Measurements from ENCODE around the gene KAT6B. TPM values are rescaled to one million over a fixed set of nuclear protein-coding genes. Genes with fewer than 3 reads are reported as not detected.
"Not testable (repeated sequence)": the region's sequence is repeated elsewhere in the genome, so short reads cannot be mapped to it uniquely, and the experiment has no call there.

KAT6B gene
- total RNA-seq, 1 experiment from 2014 or later = 14.9 TPM

DNA sequence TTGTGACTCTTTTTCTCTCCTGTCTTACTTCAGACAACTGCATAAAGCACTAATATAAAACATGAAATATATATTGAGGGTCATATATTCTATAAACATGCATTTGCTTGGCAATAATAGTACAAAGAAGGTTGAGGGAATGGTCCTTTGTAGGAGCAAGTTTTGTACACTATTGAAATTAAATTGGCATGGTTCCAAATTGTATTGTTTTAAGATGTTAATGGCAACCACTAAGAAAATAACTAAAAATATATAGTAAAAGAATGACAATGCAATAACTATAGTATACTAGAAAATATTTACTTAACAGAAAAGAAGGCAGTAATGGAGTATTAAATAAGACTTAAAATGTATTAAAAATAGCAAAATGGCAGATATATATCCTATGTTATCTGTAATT, 33.7 kb upstream of the KAT6B start:
- intact Hi-C loops (cut with micrococcal nuclease; ENCODE audit: unreplicated experiment) = no loop called here
- Histone ChIP-seq H3K36me3 (ENCODE audit: control insufficient read depth, insufficient read depth, low read length) (no peaks in the 10 kb centered on the region), H3K4me3 (ENCODE audit: low read depth, low read length) (no peak overlapping the region), H3K9me3 (no peaks in the 10 kb centered on the region), H3K27me3 (replicated peaks; ENCODE audit: control insufficient read depth, insufficient read depth, low read length) (no peaks in the 10 kb centered on the region), H3K4me1 (no peaks in the 10 kb centered on the region)
- H3K27ac Mint-ChIP-seq (ENCODE audit: unreplicated experiment) = no peak overlapping the region
- CTCF ChIA-PET = no interaction called here
- H3K9me3 Mint-ChIP-seq (ENCODE audit: unreplicated experiment) = no peaks in the 10 kb centered on the region
- DNase-seq = no peak
- TF ChIP-seq, protein P1, sequence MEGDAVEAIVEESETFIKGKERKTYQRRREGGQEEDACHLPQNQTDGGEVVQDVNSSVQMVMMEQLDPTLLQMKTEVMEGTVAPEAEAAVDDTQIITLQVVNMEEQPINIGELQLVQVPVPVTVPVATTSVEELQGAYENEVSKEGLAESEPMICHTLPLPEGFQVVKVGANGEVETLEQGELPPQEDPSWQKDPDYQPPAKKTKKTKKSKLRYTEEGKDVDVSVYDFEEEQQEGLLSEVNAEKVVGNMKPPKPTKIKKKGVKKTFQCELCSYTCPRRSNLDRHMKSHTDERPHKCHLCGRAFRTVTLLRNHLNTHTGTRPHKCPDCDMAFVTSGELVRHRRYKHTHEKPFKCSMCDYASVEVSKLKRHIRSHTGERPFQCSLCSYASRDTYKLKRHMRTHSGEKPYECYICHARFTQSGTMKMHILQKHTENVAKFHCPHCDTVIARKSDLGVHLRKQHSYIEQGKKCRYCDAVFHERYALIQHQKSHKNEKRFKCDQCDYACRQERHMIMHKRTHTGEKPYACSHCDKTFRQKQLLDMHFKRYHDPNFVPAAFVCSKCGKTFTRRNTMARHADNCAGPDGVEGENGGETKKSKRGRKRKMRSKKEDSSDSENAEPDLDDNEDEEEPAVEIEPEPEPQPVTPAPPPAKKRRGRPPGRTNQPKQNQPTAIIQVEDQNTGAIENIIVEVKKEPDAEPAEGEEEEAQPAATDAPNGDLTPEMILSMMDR (IDR thresholded peaks at IDR 0.05; ENCODE audit: insufficient read depth in 1 of 2, low read depth in 1 of 2, low read length in 1 of 2, severe bottlenecking in 1 of 2, unreplicated experiment in 1 of 2) = no peak
- no peaks in the 10 kb centered on the region for H3K4me1 Mint-ChIP-seq (ENCODE audit: low read depth, unreplicated experiment)
- no peaks in the 10 kb centered on the region for H3K36me3 Mint-ChIP-seq (ENCODE audit: insufficient read depth, unreplicated experiment)
- BruUV-seq (replicated peaks) = no TSS peak
- POLR2A ChIA-PET = no interaction called here
- H3K27me3 Mint-ChIP-seq (ENCODE audit: insufficient read depth, unreplicated experiment) = no peaks in the 10 kb centered on the region
- H3K4me3 Mint-ChIP-seq (ENCODE audit: unreplicated experiment) = no peak overlapping the region

DNA sequence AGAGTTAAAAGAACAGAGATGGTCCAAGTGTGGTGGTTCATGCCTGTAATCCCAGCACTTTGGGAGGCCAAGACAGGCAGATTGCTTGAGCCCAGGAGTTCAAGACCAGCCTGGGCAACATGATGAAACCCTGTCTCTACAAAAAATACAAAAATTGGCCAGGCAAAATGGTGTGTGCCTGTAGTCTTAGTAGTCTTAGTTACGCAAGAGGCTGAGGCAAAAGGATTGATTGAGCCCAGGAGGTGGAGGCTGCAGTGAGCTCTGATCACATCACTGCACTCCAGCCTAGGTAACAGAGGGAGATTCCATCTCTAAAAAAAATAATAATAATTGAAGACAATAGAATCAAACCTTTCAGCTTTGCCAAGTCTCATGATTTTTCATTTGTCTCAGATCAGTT, 33.2 kb upstream of the KAT6B start:
- CTCF ChIA-PET; H3K36me3 ChIP-seq (ENCODE audit: control insufficient read depth, insufficient read depth, low read length); H3K4me1 ChIP-seq; BruUV-seq (replicated peaks); POLR2A ChIA-PET; H3K4me3 Mint-ChIP-seq (ENCODE audit: unreplicated experiment); H3K27ac Mint-ChIP-seq (ENCODE audit: unreplicated experiment); H3K27me3 Mint-ChIP-seq (ENCODE audit: insufficient read depth, unreplicated experiment); H3K9me3 ChIP-seq; DNase-seq; H3K4me3 ChIP-seq (ENCODE audit: low read depth, low read length); H3K36me3 Mint-ChIP-seq (ENCODE audit: insufficient read depth, unreplicated experiment); H3K9me3 Mint-ChIP-seq (ENCODE audit: unreplicated experiment); H3K4me1 Mint-ChIP-seq (ENCODE audit: low read depth, unreplicated experiment); H3K27me3 ChIP-seq (replicated peaks; ENCODE audit: control insufficient read depth, insufficient read depth, low read length); intact Hi-C loops (cut with micrococcal nuclease; ENCODE audit: unreplicated experiment): not testable (repeated sequence)

DNA sequence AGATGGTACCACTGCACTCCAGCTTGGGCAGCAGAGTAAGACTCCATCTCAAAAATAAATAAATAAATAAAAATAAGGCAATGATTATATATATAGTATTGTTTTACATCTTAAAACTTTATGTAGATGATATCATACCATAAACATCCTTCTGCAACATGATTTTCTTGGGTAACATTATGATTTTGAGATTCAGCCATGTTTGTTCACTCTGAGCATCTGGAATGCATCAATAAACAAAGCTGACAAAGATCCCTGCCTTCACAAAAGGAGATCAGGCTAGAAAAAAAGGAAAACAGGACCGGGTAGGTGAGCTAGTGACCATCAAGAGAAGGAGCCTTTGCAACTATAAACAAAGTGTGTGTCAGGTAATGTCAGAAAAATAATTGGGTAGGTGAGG, 31.9 kb upstream of the KAT6B start:
- H3K9me3 ChIP-seq = no peaks in the 10 kb centered on the region
- intact Hi-C loops (cut with micrococcal nuclease; ENCODE audit: unreplicated experiment) = no loop called here
- H3K27me3 Mint-ChIP-seq (ENCODE audit: insufficient read depth, unreplicated experiment) = no peaks in the 10 kb centered on the region
- DNase-seq = no peak
- POLR2A ChIA-PET = no interaction called here
- no peak overlapping the region for H3K4me3 ChIP-seq (ENCODE audit: low read depth, low read length)
- no peak overlapping the region for H3K4me3 Mint-ChIP-seq (ENCODE audit: unreplicated experiment)
- H3K9me3 Mint-ChIP-seq (ENCODE audit: unreplicated experiment) = no peaks in the 10 kb centered on the region
- CTCF ChIA-PET = no interaction called here
- no peaks in the 10 kb centered on the region for H3K4me1 Mint-ChIP-seq (ENCODE audit: low read depth, unreplicated experiment)
- TF ChIP-seq, protein P1 (IDR thresholded peaks at IDR 0.05; ENCODE audit: insufficient read depth in 1 of 2, low read depth in 1 of 2, low read length in 1 of 2, severe bottlenecking in 1 of 2, unreplicated experiment in 1 of 2) = no peak
- H3K36me3 ChIP-seq (ENCODE audit: control insufficient read depth, insufficient read depth, low read length) = no peaks in the 10 kb centered on the region
- H3K4me1 ChIP-seq = no peaks in the 10 kb centered on the region
- no peaks in the 10 kb centered on the region for H3K36me3 Mint-ChIP-seq (ENCODE audit: insufficient read depth, unreplicated experiment)
- no peak overlapping the region for H3K27ac Mint-ChIP-seq (ENCODE audit: unreplicated experiment)
- H3K27me3 ChIP-seq (replicated peaks; ENCODE audit: control insufficient read depth, insufficient read depth, low read length) = no peaks in the 10 kb centered on the region
- no TSS peak for BruUV-seq (replicated peaks)

DNA sequence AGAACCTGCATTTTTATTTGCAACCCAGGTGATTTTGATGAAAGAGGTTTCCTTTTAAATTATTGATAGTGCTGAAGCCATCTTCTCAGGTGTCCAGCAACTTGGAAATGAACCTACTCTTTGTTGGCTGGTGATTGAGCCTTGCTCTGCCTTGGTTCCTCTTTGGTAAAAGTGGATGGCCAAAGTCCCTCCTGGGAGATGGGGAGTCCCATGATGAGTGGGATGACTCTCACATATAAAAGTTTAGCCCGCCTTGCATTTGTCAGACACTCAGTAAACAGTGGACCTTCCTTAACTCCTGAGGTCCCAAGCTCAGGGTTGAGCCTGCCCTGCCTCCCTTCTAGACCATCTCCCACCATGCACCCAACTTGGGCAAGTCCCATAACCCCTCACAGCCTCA, 28.9 kb upstream of the KAT6B start:
- H3K9me3 ChIP-seq = no peaks in the 10 kb centered on the region; the same call in 1 of the 2 replicates
- no peaks in the 10 kb centered on the region for H3K27me3 ChIP-seq (replicated peaks; ENCODE audit: control insufficient read depth, insufficient read depth, low read length)
- no peak for DNase-seq
- H3K4me1 Mint-ChIP-seq (ENCODE audit: low read depth, unreplicated experiment) = no peaks in the 10 kb centered on the region
- H3K4me3 Mint-ChIP-seq (ENCODE audit: unreplicated experiment) = no peak overlapping the region
- BruUV-seq (replicated peaks) = no TSS peak
- H3K9me3 Mint-ChIP-seq (ENCODE audit: unreplicated experiment) = no peaks in the 10 kb centered on the region
- H3K4me1 ChIP-seq = no peaks in the 10 kb centered on the region
- ChIA-PET CTCF (no interaction called here), POLR2A (no interaction called here)
- TF ChIP-seq, protein P1 (IDR thresholded peaks at IDR 0.05; ENCODE audit: insufficient read depth in 1 of 2, low read depth in 1 of 2, low read length in 1 of 2, severe bottlenecking in 1 of 2, unreplicated experiment in 1 of 2) = no peak
- H3K36me3 Mint-ChIP-seq (ENCODE audit: insufficient read depth, unreplicated experiment) = no peaks in the 10 kb centered on the region
- no peak overlapping the region for H3K27ac Mint-ChIP-seq (ENCODE audit: unreplicated experiment)
- H3K4me3 ChIP-seq (ENCODE audit: low read depth, low read length) = no peak overlapping the region
- no peaks in the 10 kb centered on the region for H3K27me3 Mint-ChIP-seq (ENCODE audit: insufficient read depth, unreplicated experiment)
- intact Hi-C loops (cut with micrococcal nuclease; ENCODE audit: unreplicated experiment) = no loop called here
- H3K36me3 ChIP-seq (ENCODE audit: control insufficient read depth, insufficient read depth, low read length) = no peaks in the 10 kb centered on the region
